Motor neuron (in vitro differentiated cells): ENCODE results near the gene COL27A1. TPM values are rescaled to one million over a fixed set of nuclear protein-coding genes. Genes with fewer than 3 reads are reported as not detected.

Experiments
- ATAC-seq, 8 experiments: fragments of 200-7000 bp; cut with Tn5 transposase; replicated peaks in 6 of 8; 2 replicates each; pipeline ENCODE4 v1.8.0; 2021; ENCODE audit warnings: mild to moderate bottlenecking in 8 of 8, moderate library complexity in 8 of 8
- H3K27ac ChIP-seq, 2 donors: fragments of 250-450 bp; sonication (Bioruptor Pico); 2 replicates each; pipeline ENCODE4 v1.9.0; 2021; ENCODE audit warnings: antibody characterized with exemption in 2 of 2, mild to moderate bottlenecking in 2 of 2, moderate library complexity in 1 of 2
- H3K4me1 ChIP-seq, 2 donors: fragments of 250-450 bp; sonication (Bioruptor Pico); replicated peaks in 1 of 2; 2 replicates each; pipeline ENCODE4 v1.6.1; 2021; ENCODE audit warnings: antibody characterized with exemption in 2 of 2, mild to moderate bottlenecking in 2 of 2, moderate library complexity in 1 of 2
- H3K4me3 ChIP-seq, 5 donors: fragments of 250-450 bp; sonication (Bioruptor Pico); 2 replicates each; pipeline ENCODE4 v1.9.0; 2021; ENCODE audit warnings: antibody characterized with exemption in 5 of 5, mild to moderate bottlenecking in 5 of 5, moderate library complexity in 4 of 5
- WGBS, 10 experiments: fragments of 450-650 bp; shearing (Covaris generic); methylation state at CpG; one replicate each; pipeline ENCODE4 v1.0.0; 2022; 5-methylcytosine and 5-hydroxymethylcytosine counted together
- in situ Hi-C, 9 experiments: fragments of 400-800 bp; cut with MboI; loops; one replicate each; pipeline ENCODE4 v1.15.0; 2021; ENCODE audit warnings: low sequenced_read_pairs in 9 of 9, low pct_unique_long_range_greater_than_20kb in 2 of 9; ENCODE audit not compliant: unreplicated experiment in 9 of 9
- total RNA-seq, 8 experiments: library from RNA; unstranded; fragments of 300-600 nt; gene quantifications; 2 replicates each; pipeline versions ENCODE4 v1.2.3 to v1.2.4, GENCODE V29; 2022

The COL27A1 gene
- total RNA-seq, 8 experiments from 2014 or later = 0.54 to 40.3 (median 4.2) TPM

DNA sequence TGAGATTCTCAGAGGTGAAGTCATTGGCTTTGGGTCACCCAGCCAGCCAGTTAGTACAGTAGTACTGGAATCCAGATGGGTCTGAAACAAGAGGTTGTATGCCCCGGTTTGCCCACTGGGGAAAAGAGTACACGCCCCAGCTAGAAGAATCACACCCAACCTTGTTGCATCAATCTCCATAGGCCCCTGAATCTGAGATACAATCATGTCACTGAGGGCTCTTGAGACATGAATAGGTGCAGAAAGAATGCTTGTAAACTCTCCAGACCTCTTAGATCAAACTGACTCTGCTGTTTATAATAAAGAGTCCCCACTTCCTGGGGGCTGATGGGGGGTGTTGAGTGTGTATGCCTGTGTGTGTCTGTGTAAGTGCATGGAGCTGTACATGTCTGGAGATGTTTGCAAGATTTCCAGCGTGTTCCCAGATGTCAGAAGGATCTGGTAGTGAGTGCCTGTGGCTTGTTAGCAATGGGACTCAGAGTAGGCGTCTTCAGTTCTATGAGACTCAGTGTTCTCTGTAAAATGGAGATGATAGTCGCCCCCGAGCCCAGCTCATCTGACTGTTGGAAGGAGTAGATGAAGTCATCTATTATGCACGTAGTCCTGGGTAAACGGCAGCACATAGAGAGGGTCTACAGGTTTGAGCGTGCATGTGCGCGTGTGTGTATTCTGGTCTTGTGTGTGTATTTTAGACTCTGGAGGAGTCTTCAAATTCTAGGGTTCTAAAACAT is 48.2 kb downstream of the COL27A1 start:
- ATAC-seq = peak in 2 of 8 experiments; percentile 26 to 49
- 47 to 100% (median 89%) methylated on average over 1 to 9 of the region's 11 CpGs; no CpG with 5 or more reads in 1 of the 10 experiments for WGBS, 10 experiments
- Histone ChIP-seq H3K27ac (no peak overlapping the region), H3K4me3 (no peak overlapping the region), H3K4me1 (peaks cover 0 to 6% of the 10 kb centered on the region in 2 donors)
- in situ Hi-C loops = no loop called here

DNA sequence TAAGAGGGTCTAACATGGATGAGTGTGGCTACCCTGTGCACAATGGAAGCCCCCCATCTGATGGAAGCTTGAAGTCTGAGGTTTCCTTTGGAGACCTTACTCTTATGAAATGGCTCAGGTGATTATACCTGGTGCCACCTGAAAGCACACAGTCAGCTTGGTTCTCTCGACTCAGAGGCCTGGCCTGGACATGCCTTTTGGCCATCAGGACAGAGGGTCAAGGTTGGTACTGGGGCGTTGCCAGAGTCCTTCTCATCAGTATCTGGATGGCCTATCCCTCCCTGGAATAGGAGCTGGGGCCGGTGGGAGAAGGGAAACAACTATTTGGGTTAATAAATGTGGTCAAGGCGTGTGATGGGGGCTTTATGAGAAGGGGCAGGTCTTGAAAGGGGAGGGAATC is 48.9 kb downstream of the COL27A1 start:
- H3K4me1 ChIP-seq = peaks cover 0 to 6% of the 10 kb centered on the region in 2 donors
- in situ Hi-C loops = no loop called here
- ATAC-seq = no peak
- 85 to 100% (median 90%) methylated on average over 1 to 2 of the region's 4 CpGs; no CpG with 5 or more reads in 7 of the 10 experiments for WGBS, 10 experiments
- H3K27ac ChIP-seq = no peak overlapping the region
- H3K4me3 ChIP-seq = no peak overlapping the region

DNA sequence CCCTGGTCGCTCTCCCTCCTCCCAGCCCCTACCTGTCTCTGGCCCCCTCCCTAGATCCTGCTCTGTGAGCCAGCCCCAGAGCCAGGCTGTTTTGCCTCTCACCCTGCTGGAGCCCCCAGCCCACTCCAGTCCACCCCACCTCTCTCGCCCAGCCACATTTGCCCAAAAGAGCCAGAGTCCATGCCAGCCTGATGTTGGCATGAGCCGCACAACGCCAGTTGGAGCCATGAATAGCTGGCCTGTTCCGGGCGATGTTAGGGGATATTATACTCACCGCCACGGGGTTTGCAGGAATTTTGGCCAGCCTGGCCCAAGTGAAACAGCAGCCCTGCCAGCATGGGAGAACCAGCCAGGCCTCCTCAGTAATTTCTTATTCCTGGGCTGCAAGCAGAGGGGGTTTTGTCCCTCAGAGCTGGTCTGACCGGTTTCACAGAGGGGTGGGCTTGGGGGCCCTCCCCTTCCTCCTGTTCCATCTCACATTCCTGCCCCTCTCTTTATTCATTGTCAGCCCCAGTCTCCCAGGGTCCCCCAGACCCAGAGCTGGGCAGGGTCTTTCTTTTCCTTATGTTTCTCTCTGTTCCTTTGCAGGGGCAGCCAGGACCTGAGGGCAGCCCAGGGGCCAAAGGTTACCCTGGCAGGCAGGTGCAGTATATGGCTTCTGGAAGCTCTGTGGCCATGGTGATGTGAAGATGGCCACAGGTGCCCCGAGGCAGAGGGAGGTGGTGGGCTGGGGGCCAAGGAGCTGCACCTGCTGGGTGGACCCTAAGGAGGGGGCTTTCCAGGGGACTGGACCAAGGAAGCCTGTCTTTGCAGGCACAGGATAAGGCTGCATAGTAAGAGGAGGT is 50.1 kb downstream of the COL27A1 start:
- Histone ChIP-seq H3K27ac (no peak overlapping the region), H3K4me3 (no peak overlapping the region), H3K4me1 (peaks cover 0 to 6% of the 10 kb centered on the region in 2 donors)
- ATAC-seq = no peak
- 60% methylated on average over 1 of the region's 10 CpGs; no CpG with 5 or more reads in 9 of the 10 experiments for WGBS, 10 experiments
- in situ Hi-C loops = no loop called here

DNA sequence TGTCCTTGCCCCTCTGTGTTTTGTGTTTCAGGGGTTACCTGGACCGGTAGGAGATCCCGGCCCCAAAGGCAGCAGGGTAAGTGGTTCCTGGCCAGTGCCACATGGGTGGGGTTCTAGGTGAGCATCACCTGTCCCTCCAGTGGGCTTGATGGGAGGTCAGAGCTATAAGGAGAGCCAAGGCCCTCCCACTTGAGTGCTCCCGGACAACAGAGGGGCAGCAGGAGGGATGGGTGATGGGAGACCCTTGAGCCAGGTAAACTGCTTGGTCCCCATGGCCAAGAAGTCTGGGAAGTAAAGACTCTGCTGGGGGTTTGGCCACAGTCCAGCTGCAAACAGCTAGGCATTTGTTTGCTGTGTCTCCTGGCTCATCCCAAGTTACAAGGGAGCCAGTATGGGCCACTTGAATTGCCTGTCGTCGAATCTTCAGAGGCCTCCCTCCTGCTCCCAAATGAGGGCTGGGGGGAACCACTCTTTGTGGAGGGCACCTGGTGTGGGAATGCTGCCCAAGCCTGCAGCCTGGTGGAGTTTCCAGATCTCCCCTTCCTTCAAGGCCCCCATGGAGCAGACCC is 51.0 kb downstream of the COL27A1 start:
- no peak for ATAC-seq
- no peak overlapping the region for H3K27ac ChIP-seq
- H3K4me1 ChIP-seq = peaks cover 0 to 6% of the 10 kb centered on the region in 2 donors
- WGBS, 10 experiments = 20 to 100% (median 76%) methylated on average over 1 to 5 of the region's 5 CpGs; no CpG with 5 or more reads in 6 of the 10 experiments
- in situ Hi-C loops = no loop called here
- no peak overlapping the region for H3K4me3 ChIP-seq

DNA sequence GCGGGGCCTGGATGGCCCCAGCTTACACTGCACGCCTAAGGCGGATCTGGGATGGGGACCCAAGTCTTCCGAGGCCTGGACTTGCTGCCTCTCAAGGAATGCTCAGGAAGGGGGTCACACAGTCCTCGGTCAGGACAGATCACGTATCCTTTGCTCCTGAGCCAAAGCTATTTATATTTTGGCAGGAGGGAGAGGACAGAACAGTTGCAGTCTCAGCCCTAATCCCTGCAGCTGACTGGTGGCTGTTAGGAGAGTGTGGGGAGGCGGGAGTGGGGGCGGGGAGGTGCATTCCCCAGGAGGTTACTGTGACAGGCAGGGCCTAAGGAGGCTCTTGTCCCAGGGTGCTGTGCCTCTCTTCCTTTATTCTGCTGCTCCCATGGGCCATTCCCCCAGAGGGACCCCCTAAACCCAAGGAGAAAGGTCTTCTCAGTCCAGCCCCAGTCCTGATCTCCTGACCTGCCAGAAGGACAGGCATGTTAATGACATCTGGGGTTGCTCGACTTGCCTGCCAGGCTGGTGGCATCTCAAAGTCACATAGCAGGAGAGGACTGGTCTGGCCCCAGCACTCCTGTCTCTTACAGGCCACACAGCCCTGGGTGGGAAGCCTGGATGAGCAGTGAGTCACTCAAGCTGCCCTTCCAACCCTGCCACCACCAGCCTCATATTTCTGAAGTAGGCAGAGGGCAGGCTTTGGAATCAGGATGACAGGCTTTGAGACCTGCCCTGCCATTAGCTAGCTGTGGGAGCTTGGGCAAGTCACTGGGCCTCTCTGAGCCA is 51.9 kb downstream of the COL27A1 start:
- Histone ChIP-seq H3K4me3 (no peak overlapping the region), H3K4me1 (peaks cover 0 to 6% of the 10 kb centered on the region in 2 donors), H3K27ac (no peak overlapping the region)
- in situ Hi-C loops = no loop called here
- 47 to 100% (median 79%) methylated on average over 1 to 7 of the region's 9 CpGs; no CpG with 5 or more reads in 5 of the 10 experiments for WGBS, 10 experiments
- ATAC-seq = peak; percentile 36 to 73 (median 63)

DNA sequence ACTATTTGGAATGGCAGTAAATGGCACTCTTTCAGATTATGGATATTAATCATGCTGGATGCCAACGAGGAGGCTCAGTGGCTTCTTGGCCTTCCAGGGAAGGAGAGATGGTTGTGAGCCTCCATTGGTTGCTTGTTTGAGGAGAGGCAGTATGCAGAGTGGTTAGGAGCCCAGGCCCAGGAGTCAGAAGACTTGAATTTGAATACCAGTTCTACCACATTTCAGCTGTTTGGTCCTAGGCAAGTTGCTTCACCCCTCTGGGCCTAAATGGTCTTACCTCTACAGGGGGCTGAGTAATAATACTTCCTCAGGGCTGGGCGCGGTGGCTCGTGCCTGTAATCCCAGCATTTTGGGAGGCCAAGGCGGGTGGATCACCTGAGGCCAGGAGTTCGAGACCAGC is 52.5 kb downstream of the COL27A1 start:
- Histone ChIP-seq H3K4me1 (peaks cover 0 to 6% of the 10 kb centered on the region in 2 donors), H3K27ac (no peak overlapping the region), H3K4me3 (no peak overlapping the region)
- in situ Hi-C loops = no loop called here
- peak in 1 of 8 experiments; percentile 16 for ATAC-seq
- 78 to 100% (median 94%) methylated on average over 1 to 3 of the region's 6 CpGs; no CpG with 5 or more reads in 6 of the 10 experiments for WGBS, 10 experiments

DNA sequence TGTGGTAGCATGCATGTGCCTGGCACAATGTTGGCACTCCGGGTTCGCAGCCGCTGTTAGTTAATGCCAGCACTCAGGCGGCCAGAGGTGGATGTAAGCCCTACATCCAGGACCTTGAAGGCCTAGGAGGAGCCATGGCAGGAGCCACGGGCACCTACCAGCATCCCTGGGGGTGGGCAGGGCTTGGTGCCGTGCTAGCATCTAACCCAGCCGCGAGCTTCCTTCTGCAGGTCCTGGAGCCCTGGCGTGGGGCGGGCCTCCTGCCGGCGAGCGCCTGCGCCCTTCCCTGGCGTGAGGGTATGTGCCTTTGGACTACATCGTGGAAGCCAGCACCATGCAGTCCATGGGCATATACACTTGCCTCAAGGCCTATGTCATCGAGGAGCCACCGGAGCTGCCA is 53.8 kb downstream of the COL27A1 start:
- in situ Hi-C loops = no loop called here
- no peak for ATAC-seq
- WGBS, 10 experiments = 20 to 100% (median 98%) methylated on average over 1 to 8 of the region's 18 CpGs; no CpG with 5 or more reads in 4 of the 10 experiments

DNA sequence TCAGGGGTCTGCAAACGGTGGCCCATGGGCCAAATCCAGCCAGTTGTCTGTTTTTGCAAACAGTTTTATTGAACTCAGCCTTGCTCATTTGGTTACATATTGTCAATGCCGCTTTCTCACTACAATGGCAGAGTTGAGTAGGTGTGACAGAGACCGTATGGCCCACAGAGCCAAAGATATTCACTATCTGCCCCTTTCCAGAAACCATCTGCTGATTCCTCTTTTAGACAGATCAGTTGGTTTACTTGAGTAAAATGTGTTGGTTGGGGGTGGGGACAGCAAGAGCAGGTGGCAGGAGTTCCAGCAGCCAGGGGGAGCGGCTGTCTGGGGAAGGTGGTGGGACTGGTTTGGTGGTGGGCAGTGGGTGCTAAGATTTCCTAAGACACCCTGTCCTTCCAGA is 54.8 kb downstream of the COL27A1 start:
- H3K4me1 ChIP-seq = peaks cover 0 to 6% of the 10 kb centered on the region in 2 donors
- in situ Hi-C loops = no loop called here
- WGBS, 10 experiments = 25 to 100% (median 82%) methylated on average over 1 to 3 of the region's 4 CpGs; no CpG with 5 or more reads in 3 of the 10 experiments
- ATAC-seq = no peak
- H3K4me3 ChIP-seq = no peak overlapping the region
- H3K27ac ChIP-seq = no peak overlapping the region

More for the DNA sequence above, 53.8 kb downstream of the COL27A1 start:
- Histone ChIP-seq H3K27ac (no peak overlapping the region), H3K4me1 (peaks cover 0 to 6% of the 10 kb centered on the region in 2 donors), H3K4me3 (no peak overlapping the region)

DNA sequence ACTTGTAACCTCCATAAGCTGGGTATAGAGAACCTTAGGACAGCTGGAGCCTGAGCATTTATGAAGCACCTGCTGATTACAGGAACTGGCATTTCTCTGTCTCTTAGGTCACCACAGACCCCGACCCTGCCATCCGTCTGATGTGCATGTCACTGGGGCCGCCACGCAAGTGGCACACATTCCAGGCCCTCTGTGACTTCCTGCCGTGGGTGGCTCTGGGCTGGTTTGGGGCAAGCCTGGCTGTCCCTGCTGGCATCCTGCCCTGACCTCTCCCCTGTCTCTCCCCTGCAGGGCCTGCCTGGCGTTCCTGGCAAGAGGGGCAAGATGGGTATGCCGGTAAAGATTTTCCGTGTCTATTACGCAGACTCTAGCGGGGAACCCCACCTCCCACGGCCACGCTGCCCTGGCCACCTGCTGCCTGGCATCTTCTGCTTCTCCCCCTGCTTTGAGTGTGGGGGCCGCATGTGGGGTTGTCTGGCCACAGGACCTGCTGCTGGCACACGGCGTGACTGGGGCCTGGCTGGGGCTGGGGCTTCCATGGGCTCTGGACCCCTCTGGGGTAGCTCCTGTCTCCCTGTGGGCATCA is 55.4 kb downstream of the COL27A1 start:
- no peak overlapping the region for H3K27ac ChIP-seq
- in situ Hi-C loops = no loop called here
- WGBS, 10 experiments = 94 to 100% (median 100%) methylated on average over 2 to 3 of the region's 15 CpGs; no CpG with 5 or more reads in 7 of the 10 experiments
- no peak for ATAC-seq
- H3K4me1 ChIP-seq = peaks cover 0 to 9% of the 10 kb centered on the region in 2 donors
- H3K4me3 ChIP-seq = no peak overlapping the region

DNA sequence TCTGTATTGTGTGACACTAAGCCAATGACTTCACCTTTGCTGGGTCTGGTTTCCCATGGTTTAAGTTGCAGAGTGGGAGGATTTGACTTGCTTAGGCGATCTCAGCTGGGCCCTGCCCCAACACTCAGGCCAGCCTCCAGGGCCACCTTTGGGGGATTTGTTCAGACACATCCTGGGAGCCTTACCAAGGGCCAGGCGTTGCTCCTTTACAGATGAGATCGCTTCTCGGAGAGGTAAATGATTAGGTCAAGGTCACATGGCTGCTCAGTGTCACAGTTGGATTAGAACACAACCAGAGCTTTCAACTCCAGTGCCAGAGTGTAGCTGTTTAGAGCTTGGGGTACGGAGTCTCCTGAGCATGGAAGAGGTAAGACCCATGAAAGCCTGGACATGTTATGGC is 57.5 kb downstream of the COL27A1 start:
- 94 to 100% (median 100%) methylated on average over 1 to 5 of the region's 5 CpGs; no CpG with 5 or more reads in 4 of the 10 experiments for WGBS, 10 experiments
- Histone ChIP-seq H3K27ac (no peak overlapping the region), H3K4me3 (no peak overlapping the region), H3K4me1 (peaks cover 2 to 12% of the 10 kb centered on the region in 2 donors)
- in situ Hi-C loops = no loop called here
- no peak for ATAC-seq

DNA sequence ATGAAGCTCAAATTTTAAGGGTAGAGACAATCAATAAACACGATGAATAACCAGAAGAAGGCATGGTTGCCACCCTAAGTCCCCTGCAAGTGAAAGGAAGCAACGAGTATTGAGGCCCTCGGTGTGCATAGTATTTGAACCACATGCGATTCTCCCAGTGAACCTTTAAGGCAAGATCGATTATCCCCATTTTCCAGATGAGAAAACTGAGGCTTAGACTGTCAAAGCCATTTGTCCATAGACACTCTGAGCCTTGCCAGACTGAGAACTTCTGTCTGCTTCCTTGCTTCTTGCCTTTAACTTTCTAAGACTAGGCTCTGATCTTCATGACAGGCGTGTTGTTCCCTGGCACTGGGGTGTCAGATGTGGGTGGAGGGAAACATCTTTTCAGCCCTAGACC is 58.2 kb downstream of the COL27A1 start:
- Histone ChIP-seq H3K4me1 (peaks cover 2 to 12% of the 10 kb centered on the region in 2 donors), H3K4me3 (no peak overlapping the region), H3K27ac (no peak overlapping the region)
- ATAC-seq = no peak
- WGBS, 10 experiments = 69 to 100% (median 91%) methylated on average over 1 to 5 of the region's 6 CpGs; no CpG with 5 or more reads in 4 of the 10 experiments
- in situ Hi-C loops = no loop called here

DNA sequence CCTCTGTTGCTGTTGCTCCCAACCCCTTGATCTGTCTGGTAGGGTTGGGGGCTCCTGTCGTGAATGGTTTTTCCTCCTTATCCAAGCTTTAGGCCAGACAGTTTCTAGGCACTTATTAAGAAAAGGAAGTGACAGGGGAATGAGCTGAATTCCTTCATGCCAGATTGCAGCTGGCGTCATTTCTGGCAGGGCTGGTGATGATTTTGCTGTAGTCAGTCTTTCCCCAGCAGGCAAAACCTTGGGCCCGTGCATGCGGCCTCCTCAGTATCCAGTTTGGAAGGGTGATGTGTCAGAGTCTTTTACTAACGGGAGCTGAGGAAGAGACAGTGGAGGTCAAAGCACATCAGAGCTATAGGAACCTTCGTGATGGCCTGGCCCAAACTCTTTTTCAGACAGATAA is 58.8 kb downstream of the COL27A1 start:
- in situ Hi-C loops = no loop called here
- no peak for ATAC-seq
- Histone ChIP-seq H3K27ac (no peak overlapping the region), H3K4me1 (peaks cover 2 to 12% of the 10 kb centered on the region in 2 donors), H3K4me3 (no peak overlapping the region)
- 25 to 94% (median 85%) methylated on average over 1 to 6 of the region's 6 CpGs; no CpG with 5 or more reads in 2 of the 10 experiments for WGBS, 10 experiments
